Measurements from ENCODE around the gene XK.

- TF ChIP-seq CTCF (IDR thresholded peaks at IDR 0.05) (no peak), POLR2A (IDR thresholded peaks at IDR 0.05) (no peak), POLR2AphosphoS5 (IDR thresholded peaks at IDR 0.05) (no peak), EP300 (IDR thresholded peaks at IDR 0.05) (no peak)
Measured at GRCh38 chrX:37717708-37718107, 32.1 kb downstream of the XK start.
